Right renal pelvis (tissue), 4 donors: ENCODE measurements around the gene PYY. TPM values are rescaled to one million over a fixed set of nuclear protein-coding genes. Genes with fewer than 3 reads are reported as not detected.
"Not testable (repeated sequence)": the region's sequence is repeated elsewhere in the genome, so short reads cannot be mapped to it uniquely, and the experiment has no call there.

Experiments
- DNase-seq, 4 donors: peaks; one replicate each; pipeline ENCODE4 v3.0.0-alpha.2; 2013; ENCODE audit warnings: low read depth in 4 of 4, low spot score in 3 of 4, missing footprints in 1 of 4
- polyA plus RNA-seq, 4 donors: library from polyadenylated mRNA; unstranded; fragments of 120-200 nt; gene quantifications; one replicate each; pipeline ENCODE4 v1.2.1, GENCODE V29; 2013; ENCODE audit not compliant: insufficient read length in 4 of 4

The PYY gene
- polyA plus RNA-seq, 4 donors: 0.15 to 0.39 (median 0.23) TPM

DNA sequence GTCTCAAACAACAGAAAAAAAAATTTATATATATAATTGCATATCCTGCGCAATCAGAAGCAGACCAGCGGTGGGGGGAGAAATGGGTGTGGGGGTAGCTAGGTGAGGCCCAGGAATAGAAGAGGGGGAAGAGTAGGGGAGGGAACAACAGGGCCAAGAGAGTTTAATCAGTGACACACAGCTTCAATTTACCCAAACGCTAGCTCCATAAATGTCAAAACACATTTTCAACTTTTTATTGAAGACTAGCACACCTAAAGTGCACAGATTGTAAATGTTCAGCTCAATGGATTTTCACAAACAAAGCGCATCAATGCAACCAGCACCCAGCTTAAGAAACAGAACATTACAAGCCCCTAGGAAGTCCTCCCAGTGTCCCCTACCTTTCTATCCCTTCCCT is 25.9 kb upstream of the PYY start:
- DNase-seq: no peak

DNA sequence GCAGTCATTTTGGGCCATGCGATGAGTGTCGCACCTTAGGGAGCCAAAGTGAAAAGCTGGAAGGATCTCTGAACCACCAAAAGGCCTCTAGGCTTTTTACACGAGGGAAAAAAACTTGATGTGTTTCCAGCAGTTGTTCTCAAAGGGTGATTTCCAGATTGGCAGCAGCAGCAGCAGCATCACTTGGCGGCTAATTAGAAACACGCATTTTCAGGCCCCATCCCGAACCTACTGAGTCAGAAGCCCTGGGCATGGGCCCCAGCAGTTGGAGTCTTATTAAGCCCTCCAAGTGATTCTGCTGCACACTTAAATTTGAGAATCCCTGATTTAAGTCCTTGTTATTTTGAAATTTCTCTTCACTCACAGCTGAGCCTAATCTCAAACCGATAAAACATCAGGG is 25.3 kb upstream of the PYY start:
- DNase-seq: no peak

DNA sequence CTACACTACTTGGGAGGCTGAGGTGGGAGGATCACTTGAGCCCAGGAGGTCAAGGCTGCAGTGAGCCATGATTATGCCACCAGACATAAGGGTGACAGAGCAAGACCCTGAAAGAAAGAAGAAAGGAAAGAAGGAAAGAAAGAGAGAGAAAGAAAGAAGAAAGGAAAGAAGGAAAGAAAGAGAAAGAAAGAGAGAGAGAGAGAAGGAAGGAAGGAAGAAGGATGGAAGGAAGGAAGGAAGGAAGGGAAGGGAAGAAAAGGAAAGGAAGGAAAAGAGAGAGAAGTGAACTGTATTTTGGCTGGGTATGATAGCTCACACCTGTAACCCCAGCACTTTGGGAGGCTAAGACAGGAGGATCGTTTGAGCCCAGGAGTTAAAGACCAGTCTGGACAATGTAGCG is 24.3 kb upstream of the PYY start:
- DNase-seq: no peak

DNA sequence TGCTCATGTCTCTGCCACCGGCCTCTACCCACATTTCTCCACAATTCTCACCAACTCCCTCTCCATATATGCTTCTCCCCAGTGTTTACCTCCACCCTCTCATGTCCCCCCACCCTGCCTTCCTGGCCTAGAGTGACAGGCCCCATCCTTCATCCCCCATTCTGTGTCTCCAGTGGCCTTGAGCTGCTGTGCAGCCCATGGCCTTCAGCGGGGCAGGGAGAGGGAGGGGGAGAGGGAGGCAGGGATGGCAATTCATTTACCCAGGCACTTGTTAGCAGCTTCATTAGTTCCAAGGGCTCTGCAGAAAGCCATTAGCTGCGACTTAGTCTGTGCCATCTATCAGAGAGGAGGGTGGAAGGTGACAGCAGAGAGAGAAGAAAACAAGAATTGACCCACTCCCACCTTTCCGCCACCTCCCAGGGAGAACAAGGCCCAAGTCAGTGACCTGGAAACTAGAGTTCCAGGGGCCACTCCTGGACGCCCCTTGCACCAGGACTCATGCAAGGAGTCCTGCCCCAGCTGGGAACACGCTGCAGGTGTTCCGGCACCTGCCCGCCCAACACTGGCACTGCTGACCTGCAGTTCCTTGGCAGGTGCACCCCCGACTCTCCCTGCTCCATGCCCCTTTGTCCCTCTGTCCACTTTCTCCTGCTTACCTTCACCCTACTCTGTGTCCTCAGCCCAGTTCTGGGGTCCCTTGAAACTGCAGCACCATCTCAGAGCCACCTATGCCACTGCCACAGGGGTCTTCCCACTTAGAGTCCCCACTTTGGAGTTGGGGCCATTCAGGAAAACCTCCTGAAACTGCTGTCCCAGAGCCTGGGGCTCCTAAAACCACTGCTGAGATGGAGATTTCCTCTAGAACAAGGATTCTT is 23.5 kb upstream of the PYY start:
- DNase-seq: no peak

DNA sequence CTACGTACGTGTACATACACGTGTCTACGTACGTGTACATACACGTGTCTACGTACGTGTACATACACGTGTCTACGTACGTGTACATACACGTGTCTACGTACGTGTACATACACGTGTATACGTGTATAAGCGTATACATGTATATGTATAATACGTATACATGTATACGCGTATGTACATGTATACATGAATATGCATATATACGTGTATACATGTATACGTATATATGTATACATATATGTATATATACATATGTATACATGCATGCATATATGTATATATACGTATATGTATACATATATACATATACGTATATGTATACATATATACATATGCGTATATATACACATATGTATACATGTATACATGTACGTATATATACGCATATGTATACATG is 22.2 kb upstream of the PYY start:
- no peak for DNase-seq

DNA sequence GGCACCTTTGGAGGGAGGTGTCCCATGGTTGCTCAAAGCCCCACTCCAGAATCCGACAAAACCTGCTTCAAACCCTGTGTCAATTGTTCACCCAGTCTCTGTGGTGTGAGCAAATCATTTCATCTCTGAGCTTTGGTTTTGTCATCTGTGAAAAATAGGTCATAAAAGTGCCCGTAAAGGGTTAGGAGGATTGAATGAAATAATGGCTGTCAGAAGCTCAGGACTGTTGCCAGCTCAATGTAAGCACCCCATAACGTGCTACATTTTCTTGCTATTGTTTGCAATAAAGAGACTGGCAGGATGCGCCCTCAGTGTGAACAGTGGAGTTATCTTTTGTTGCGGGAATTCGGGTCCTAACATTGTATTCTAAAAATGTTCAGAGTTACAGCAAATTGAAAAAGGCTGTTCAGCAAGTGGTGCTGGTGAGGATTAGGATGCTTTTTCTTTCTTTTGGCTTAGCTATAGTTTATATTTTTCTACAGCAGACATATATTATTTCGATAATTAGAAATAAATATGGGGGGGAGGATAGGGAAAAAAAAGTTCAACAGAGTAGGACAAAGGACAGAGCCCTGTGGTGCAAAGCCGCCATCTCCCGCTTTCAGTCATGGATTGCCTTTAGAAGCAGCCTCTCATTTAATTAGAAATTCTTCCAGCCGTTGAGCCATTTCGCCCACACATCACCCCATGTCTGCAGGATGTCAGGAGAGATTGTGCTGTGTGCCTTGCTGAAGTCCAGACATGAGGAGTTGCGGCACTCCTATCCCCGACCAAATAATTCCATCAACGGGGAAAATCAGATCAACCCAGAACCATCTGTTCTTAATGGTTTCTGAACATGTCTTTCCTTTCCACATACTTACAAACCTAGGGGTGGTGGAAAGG is 20.9 kb upstream of the PYY start:
- no peak for DNase-seq

DNA sequence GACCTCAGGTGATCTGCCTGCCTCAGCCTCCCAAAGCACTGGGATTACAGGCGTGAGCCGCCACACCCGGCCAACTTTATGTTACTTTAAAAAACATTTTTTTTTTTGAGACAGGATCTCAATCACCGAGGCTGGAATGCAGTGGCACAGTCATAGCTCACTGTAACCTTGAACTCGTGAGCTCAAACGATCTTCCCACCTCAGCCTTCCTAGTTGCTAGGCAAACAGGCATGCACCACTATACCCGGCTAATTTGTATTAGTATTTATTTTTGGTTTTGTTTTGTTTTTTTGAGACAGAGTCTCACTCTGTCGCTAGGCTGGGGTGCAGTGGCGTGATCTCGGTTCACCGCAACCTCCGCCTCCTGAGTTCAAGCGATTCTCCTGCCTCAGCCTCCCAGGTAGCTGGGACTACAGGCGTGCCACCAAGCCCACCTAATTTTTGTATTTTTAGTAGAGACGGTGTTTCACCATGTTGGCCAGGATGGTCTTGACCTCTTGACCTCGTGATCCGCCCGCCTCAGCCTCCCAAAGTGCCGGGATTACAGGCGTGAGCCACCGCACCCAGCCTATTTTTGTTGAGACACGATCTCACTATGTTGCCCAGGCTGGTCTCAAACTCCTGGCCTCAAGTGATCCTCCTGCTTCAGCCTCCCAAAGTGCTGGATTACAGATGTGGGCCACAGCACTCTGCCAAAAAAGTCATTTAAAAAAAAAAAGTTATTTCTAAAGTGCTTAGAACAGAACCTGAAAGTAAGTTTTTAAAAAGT is 18.9 kb upstream of the PYY start:
- not testable (repeated sequence) for DNase-seq

DNA sequence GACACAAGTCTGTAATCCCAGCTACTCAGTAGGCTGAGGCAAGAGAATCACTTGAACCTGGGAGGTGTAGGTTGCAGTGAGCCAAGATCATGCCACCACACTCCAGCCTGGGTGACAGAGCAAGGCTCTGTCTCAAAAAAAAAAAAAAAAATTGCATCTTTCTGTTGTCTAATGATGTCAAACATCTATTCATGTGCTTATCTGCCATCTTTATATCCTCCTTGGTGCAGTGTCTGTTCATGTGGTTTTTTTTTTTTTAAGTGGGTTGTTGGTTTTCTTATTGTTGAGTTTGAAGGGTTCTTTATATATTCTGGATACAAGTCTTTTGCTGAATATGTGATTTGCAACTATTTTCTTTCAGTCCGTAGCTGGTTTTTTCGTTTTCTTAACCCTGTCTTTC is 17.7 kb upstream of the PYY start:
- not testable (repeated sequence) for DNase-seq

DNA sequence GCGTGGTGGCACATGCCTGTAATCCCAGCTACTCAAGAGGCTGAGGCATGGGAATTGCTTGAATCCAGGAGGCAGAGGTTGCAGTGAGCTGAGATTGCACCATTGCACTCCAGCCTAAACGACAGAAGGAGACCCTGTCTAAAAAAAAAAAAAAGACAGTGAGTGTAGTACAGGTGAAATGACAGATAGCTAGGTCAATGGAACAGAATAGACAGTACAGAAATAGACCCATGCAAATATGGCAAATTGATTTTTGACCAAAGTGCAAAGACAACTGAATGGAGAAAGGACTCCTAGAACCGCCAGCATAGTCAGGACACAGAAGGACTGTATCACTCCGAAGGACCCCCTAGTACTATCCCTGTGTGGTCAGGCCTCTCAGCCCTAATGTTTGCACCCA is 16.6 kb upstream of the PYY start:
- no peak for DNase-seq

DNA sequence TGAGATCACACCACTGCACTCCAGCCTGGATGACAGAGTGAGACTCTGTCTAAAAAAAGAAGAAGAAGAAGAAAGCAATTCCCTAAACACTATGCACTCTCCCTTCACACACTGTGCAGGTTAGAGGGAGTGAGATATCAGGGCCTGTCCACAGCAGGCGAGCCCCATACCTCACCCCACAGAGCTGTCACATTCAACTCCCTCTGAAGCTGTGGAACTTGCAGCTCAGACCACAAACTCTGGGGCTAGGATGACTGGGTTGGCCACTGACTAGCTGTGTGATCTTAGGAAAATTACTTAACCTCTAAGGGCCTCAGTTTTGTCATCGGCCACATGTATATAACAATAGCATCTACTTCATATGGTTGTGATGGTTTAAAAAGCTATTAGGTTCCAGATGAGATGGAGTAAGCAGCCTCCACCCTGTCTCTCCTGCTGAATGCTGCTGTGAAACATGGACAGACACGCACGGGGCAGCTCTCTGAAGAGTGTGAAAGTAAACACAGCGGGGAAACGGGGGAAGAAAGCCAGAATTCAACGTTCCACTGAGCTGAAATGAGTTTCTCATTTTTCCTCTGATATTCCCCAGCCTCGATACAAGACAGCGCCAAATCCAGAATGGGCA is 13.6 kb upstream of the PYY start:
- DNase-seq: no peak

DNA sequence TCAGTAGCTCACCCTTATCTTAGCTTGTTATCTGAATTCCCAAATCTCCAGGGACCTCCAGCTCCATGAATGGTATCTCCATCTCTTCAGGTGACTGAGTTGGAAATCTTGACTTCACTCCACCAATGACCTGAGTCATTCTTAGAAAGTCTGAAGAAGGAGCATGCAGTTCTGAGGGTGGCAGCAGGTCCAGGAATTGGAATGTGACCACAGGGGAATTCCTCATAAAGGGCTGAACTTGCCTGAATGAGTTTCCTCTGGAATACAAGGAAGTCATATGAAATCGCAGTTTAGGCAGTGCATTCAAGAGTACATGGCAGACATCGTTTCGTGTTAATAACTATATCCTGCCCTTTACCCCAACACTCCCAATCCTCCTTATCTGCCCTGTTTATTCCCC is 12.5 kb upstream of the PYY start:
- no peak for DNase-seq

DNA sequence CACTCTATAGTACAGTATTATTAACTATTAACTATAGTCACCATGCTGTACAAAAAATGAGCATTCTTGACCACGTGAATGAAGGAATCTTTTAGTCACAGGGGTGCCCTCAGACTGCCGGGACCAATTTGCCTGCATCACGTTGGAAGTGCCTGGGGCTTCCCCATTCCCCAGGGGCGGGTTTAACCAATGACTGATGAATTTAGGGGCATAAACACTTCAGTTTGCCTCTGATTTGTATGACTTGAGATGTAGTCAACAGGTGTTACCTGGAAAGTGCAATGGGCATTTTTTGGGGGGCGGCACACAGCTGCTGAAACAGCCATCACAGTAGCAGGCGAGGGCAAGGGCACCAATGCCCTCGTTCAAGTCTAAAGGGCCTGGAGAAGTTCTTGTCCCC is 8.7 kb upstream of the PYY start:
- no peak for DNase-seq

DNA sequence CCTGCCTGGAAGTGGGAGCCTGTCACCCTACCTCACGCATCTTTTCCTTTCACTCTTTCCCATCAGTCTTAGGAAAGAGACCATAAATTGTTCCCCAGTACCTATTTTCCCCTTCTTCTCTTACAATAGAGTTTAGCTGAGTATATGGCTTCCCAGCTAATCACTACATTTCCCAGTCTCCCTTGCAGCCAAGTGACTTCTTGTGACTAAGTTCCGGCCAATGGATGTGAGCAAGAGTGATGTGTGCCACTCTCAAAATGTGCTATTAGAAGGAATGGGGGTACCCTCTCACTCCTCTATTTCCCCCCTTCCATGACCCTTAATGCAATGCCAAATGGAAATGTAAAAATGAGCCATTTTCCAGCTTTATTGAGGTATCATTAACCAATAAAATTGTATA is 8.2 kb upstream of the PYY start:
- no peak for DNase-seq

DNA sequence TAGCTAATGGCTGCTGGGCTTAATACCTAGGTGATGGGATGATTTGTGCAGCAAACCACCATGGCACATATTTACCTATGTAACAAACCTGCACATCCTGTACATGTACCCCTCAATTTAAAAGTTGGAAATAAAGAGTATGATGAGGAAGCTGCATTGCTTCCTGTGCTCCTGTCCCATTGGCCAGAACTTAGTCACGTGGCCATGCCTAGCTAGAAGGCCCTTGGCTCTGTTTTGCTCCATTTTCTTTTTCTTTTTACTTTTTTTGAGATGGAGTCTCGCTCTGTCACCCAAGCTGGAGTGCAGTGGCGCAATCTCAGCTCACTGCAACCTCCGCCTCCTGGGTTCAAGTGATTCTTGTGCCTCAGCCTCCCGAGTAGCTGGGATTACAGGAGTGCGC is 7.6 kb upstream of the PYY start:
- DNase-seq: not testable (repeated sequence)

DNA sequence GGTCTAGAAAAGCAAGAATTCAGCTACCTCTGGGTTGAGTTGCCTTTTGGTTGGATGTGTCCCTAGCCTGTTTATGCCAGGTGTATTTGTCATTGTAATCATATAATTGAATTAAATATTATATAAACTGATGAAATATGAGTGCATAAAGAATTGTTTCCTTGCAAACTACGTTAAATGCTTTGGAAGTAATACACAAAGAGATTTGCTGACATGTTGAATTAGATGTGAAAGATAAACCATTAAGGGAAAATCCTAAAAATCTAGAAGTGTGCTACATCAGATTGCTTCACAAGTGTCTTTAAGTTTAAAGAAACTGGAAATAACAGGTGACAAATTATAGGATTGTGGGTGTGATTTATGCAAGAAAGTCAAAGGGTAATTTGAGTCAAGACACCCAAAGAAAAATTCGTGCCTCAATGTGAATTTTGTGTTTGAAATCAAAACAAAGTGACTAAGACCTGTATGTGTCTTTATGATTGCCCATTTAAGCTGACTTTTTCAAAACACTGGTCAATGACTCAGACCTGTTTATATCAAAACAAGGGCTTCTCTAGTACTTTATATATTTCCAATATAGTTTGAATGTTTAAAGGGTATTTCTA is 5.1 kb upstream of the PYY start:
- DNase-seq: no peak

DNA sequence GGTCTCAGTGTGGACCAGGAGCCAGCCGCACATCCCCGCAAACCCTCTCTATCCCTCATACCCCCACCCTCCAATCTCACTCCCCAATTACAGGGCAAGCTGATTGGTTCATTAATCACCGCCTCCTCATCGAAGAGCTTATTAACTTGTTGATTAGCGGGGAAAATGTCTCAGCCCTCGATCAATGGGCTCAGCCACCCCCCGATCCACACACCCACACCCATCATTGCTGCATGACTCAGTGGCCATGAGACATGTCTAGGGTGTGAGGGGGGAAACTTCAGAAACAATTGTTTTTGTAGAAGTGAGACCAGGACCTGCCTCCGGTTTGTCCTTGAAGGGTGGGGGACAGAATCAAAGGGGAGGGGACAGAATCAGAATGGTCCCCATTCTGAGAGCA is 2.5 kb upstream of the PYY start:
- DNase-seq: no peak

DNA sequence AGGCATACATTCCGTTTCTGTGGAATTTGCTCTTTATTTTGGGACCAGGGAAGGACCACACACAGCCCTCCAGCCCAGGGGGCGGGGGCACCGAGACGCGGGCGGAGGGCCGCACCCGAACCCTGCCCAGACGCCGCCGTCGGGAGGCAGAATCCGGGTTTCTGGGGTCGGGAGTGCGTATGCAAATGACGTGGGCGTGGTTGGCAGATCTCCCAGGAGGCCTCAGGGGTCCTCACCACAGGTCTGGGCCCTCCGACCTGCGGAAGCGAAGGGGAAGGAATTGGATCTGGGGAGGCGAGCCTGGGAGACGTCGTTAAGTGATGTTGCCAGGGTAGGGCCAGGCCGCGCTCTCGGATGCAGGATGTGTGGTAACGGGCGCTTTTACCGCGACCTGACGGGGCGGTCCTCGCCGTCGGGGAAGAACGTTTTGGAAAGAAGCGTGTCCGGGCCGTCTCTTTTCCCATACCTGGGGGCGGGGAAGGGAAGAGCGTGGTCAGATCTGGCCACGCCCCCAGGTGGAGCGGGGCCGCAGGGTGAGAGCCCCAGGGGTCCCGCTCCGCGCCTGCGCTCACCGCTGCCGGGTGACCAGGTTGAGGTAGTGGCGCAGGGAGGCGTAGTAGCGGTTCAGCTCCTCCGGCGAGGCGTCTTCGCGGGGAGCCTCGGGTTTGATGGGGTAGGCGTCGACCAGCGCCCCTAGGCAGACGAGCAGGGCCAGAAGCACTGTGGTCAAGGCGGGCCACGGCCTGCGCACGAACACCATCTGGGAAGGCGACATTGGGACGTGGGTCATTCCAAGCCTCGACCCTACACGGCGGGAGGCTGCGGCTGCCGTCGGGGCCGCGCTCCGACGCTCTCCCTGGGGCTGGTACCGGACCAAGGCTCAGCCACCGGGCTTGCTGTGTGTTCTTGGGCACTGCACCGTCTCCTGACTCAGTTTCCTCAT is 745 bp downstream of the PYY start:
- DNase-seq: no peak

DNA sequence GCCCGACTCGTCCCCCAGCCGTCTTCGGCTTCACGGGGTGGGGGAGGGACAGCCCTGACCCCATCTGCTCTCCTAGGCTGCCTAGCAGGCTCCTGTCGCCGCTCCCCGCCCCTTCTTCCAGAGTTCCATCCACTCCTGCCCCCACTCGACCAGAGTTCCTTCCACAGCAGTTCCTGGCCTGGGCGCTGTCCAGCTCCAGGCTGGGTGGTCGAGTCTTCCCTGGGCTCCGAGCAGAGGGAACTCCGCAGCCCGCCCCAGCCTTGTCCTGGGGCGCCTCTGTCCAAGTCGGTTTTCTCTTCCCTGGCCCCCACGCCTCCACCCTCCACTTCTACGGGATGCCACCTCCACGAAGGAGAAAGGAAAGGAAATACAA is 1.4 kb downstream of the PYY start:
- no peak for DNase-seq

DNA sequence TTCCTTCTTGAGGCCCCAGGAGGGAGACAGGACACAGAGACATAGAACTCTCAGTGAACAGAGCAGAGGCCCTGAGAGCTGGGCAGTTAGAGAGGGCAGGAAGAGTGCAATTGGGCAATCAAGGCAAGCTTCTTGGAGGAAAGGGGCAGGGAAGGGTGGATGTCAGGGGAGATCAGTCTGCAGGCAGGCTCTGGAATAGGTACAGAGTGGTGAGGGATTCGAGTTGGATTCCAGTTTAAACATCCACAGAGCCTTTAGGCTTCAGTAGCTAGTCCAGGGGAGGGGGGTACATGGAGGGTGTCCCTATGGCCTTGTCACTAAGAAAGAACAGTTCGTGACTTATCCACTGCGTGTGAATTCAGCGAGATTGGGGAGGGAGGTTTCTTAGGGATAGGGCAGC is 2.0 kb downstream of the PYY start:
- no peak for DNase-seq
